SJCRH30 (cell line): ENCODE data around the gene SLC16A5. TPM values are rescaled to one million over a fixed set of nuclear protein-coding genes. Genes with fewer than 3 reads are reported as not detected.
"Not testable (repeated sequence)": the region's sequence is repeated elsewhere in the genome, so short reads cannot be mapped to it uniquely, and the experiment has no call there.

Experiments
- DNase-seq, 2 experiments: peaks; one replicate each; pipeline ENCODE4 v3.0.0-alpha.2; 2015 to 2020
- H3K27ac ChIP-seq: fragments of 250-450 bp; sonication (Bioruptor Pico); 2 replicates; pipeline ENCODE4 v1.5.1; 2020; ENCODE audit warnings: mild to moderate bottlenecking, moderate library complexity
- H3K27me3 ChIP-seq: fragments of 250-450 bp; sonication (Bioruptor Pico); 2 replicates; pipeline ENCODE4 v1.5.1; 2020; ENCODE audit warnings: mild to moderate bottlenecking, moderate library complexity
- H3K36me3 ChIP-seq: fragments of 250-450 bp; sonication (Bioruptor Pico); 2 replicates; pipeline ENCODE4 v1.5.1; 2020; ENCODE audit warnings: mild to moderate bottlenecking, moderate library complexity
- H3K4me1 ChIP-seq: fragments of 250-450 bp; sonication (Bioruptor Pico); 2 replicates; pipeline ENCODE4 v1.5.1; 2020; ENCODE audit warnings: mild to moderate bottlenecking, moderate library complexity
- H3K4me3 ChIP-seq: fragments of 250-450 bp; sonication (Bioruptor Pico); 2 replicates; pipeline ENCODE4 v1.5.1; 2020; ENCODE audit warnings: mild to moderate bottlenecking, moderate library complexity
- H3K9me3 ChIP-seq: fragments of 250-450 bp; sonication (Bioruptor Pico); replicated peaks from 2 replicates; pipeline ENCODE4 v1.5.1; 2020; ENCODE audit warnings: mild to moderate bottlenecking, moderate library complexity
- total RNA-seq: library from RNA; depleted of rRNA; stranded (reverse); fragments of >200 nt; shearing (Covaris generic); gene quantifications from 2 replicates; pipeline ENCODE4 v1.2.3, GENCODE V29; 2014

The SLC16A5 gene
- total RNA-seq, 1 experiment from 2014 or later, result 0.04 TPM

- Histone ChIP-seq H3K36me3 (peaks cover 37% of the 10 kb centered on the region), H3K4me1 (peaks cover 31% of the 10 kb centered on the region), H3K4me3 (peak overlapping the region; percentile 11), H3K9me3 (no peaks in the 10 kb centered on the region), H3K27me3 (no peaks in the 10 kb centered on the region), H3K27ac (peak overlapping the region; percentile 99)
- DNase-seq, result peak; percentile 94 to 98
Measured at GRCh38 chr17:75059369-75060345, 28.1 kb upstream of the SLC16A5 start.

GRCh38 chr17:75060434-75061054 is 27.2 kb upstream of the SLC16A5 start:
- Histone ChIP-seq H3K4me1 (peaks cover 31% of the 10 kb centered on the region), H3K9me3 (no peaks in the 10 kb centered on the region), H3K4me3 (peak overlapping the region; percentile 11), H3K27me3 (no peaks in the 10 kb centered on the region), H3K36me3 (peaks cover 29% of the 10 kb centered on the region), H3K27ac (peak overlapping the region; percentile 99)
- peak; percentile 89 to 90 for DNase-seq

- H3K4me3 ChIP-seq, result no peak overlapping the region
- H3K9me3 ChIP-seq, result no peaks in the 10 kb centered on the region
- peaks cover 26% of the 10 kb centered on the region for H3K36me3 ChIP-seq
- no peak for DNase-seq
- peaks cover 31% of the 10 kb centered on the region for H3K4me1 ChIP-seq
- no peaks in the 10 kb centered on the region for H3K27me3 ChIP-seq
- peak overlapping the region; percentile 99 for H3K27ac ChIP-seq
Measured at GRCh38 chr17:75061055-75061438, 26.7 kb upstream of the SLC16A5 start.

- Histone ChIP-seq H3K36me3 (peaks cover 21% of the 10 kb centered on the region), H3K4me1 (peaks cover 31% of the 10 kb centered on the region), H3K27me3 (no peaks in the 10 kb centered on the region), H3K9me3 (no peaks in the 10 kb centered on the region), H3K4me3 (no peak overlapping the region), H3K27ac (no peak overlapping the region; the same call in 1 of the 2 replicates)
- no peak for DNase-seq
Measured at GRCh38 chr17:75061618-75062017, 26.1 kb upstream of the SLC16A5 start.

- DNase-seq, result no peak
- H3K27me3 ChIP-seq, result no peaks in the 10 kb centered on the region
- no peak overlapping the region for H3K4me3 ChIP-seq
- peaks cover 37% of the 10 kb centered on the region for H3K4me1 ChIP-seq
- H3K9me3 ChIP-seq, result no peaks in the 10 kb centered on the region
- H3K27ac ChIP-seq, result no peak overlapping the region
- H3K36me3 ChIP-seq, result peaks cover 21% of the 10 kb centered on the region
Measured at GRCh38 chr17:75063201-75063600, 24.6 kb upstream of the SLC16A5 start.

GRCh38 chr17:75063626-75064025 is 24.1 kb upstream of the SLC16A5 start:
- Histone ChIP-seq H3K9me3 (no peaks in the 10 kb centered on the region), H3K36me3 (peaks cover 21% of the 10 kb centered on the region), H3K27ac (no peak overlapping the region), H3K27me3 (no peaks in the 10 kb centered on the region), H3K4me1 (peaks cover 35% of the 10 kb centered on the region), H3K4me3 (no peak overlapping the region)
- DNase-seq, result no peak

- H3K4me1 ChIP-seq, result peaks cover 32% of the 10 kb centered on the region
- H3K36me3 ChIP-seq, result peaks cover 21% of the 10 kb centered on the region
- H3K9me3 ChIP-seq, result no peaks in the 10 kb centered on the region
- H3K4me3 ChIP-seq, result no peak overlapping the region
- H3K27me3 ChIP-seq, result no peaks in the 10 kb centered on the region
- no peak overlapping the region for H3K27ac ChIP-seq
- DNase-seq, result no peak
Measured at GRCh38 chr17:75064040-75064439, 23.7 kb upstream of the SLC16A5 start.

GRCh38 chr17:75064460-75064859 is 23.3 kb upstream of the SLC16A5 start:
- no peaks in the 10 kb centered on the region for H3K9me3 ChIP-seq
- no peak overlapping the region for H3K27ac ChIP-seq
- peaks cover 28% of the 10 kb centered on the region for H3K4me1 ChIP-seq
- DNase-seq, result no peak
- peaks cover 21% of the 10 kb centered on the region for H3K36me3 ChIP-seq
- no peak overlapping the region for H3K4me3 ChIP-seq
- no peaks in the 10 kb centered on the region for H3K27me3 ChIP-seq

GRCh38 chr17:75064867-75065561 is 22.7 kb upstream of the SLC16A5 start:
- Histone ChIP-seq H3K36me3 (peaks cover 21% of the 10 kb centered on the region), H3K27me3 (no peaks in the 10 kb centered on the region)

GRCh38 chr17:75065562-75066151 is 22.1 kb upstream of the SLC16A5 start:
- H3K9me3 ChIP-seq, result no peaks in the 10 kb centered on the region
- peaks cover 21% of the 10 kb centered on the region for H3K36me3 ChIP-seq
- no peak overlapping the region for H3K4me3 ChIP-seq
- DNase-seq, result no peak
- peaks cover 19% of the 10 kb centered on the region for H3K4me1 ChIP-seq
- no peak overlapping the region for H3K27ac ChIP-seq
- H3K27me3 ChIP-seq, result no peaks in the 10 kb centered on the region

More at GRCh38 chr17:75064867-75065561, 22.7 kb upstream of the SLC16A5 start:
- H3K4me1 ChIP-seq, result peaks cover 24% of the 10 kb centered on the region
- DNase-seq, result no peak
- H3K27ac ChIP-seq, result no peak overlapping the region
- H3K4me3 ChIP-seq, result no peak overlapping the region
- H3K9me3 ChIP-seq, result no peaks in the 10 kb centered on the region

- H3K27ac ChIP-seq, result no peak overlapping the region
- peaks cover 11% of the 10 kb centered on the region; the same call in 1 of the 2 replicates for H3K36me3 ChIP-seq
- peak; percentile 79 to 84 for DNase-seq
- H3K9me3 ChIP-seq, result no peaks in the 10 kb centered on the region
- peaks cover 7% of the 10 kb centered on the region for H3K4me1 ChIP-seq
- H3K4me3 ChIP-seq, result no peak overlapping the region
- H3K27me3 ChIP-seq, result no peaks in the 10 kb centered on the region
Measured at GRCh38 chr17:75067856-75068255, 19.9 kb upstream of the SLC16A5 start.

- no peak for DNase-seq
- Histone ChIP-seq H3K27me3 (no peaks in the 10 kb centered on the region), H3K4me3 (no peak overlapping the region), H3K27ac (no peak overlapping the region), H3K4me1 (peaks cover 7% of the 10 kb centered on the region), H3K9me3 (no peaks in the 10 kb centered on the region), H3K36me3 (peaks cover 2% of the 10 kb centered on the region; the same call in 1 of the 2 replicates)
Measured at GRCh38 chr17:75068750-75069149, 19.0 kb upstream of the SLC16A5 start.

- peaks cover 16% of the 10 kb centered on the region for H3K4me1 ChIP-seq
- no peaks in the 10 kb centered on the region for H3K27me3 ChIP-seq
- H3K9me3 ChIP-seq, result no peaks in the 10 kb centered on the region
- no peak overlapping the region for H3K4me3 ChIP-seq
- no peak for DNase-seq
- H3K36me3 ChIP-seq, result no peaks in the 10 kb centered on the region
- no peak overlapping the region for H3K27ac ChIP-seq
Measured at GRCh38 chr17:75069783-75070182, 18.0 kb upstream of the SLC16A5 start.

GRCh38 chr17:75071478-75072271 is 16.1 kb upstream of the SLC16A5 start:
- DNase-seq, H3K27me3 ChIP-seq, H3K9me3 ChIP-seq, H3K4me3 ChIP-seq, H3K36me3 ChIP-seq, H3K27ac ChIP-seq: not testable (repeated sequence)
- peaks cover 17% of the 10 kb centered on the region for H3K4me1 ChIP-seq
